ENCODE results near the gene ANKRD28.

ANKRD28 gene

GRCh38 chr3:15651396-15651795 is 146.4 kb downstream of the ANKRD28 start:
- DNase-seq (ENCODE audit: insufficient read length): no peak
- no peak for TF ChIP-seq TAF1 (IDR thresholded peaks at IDR 0.05; ENCODE audit: borderline replicate concordance, low read depth, low read length)
- TF ChIP-seq POLR2A (IDR thresholded peaks at IDR 0.05; ENCODE audit: low read depth, low read length): no peak
- no peak for TF ChIP-seq POLR2AphosphoS5 (IDR thresholded peaks at IDR 0.05; ENCODE audit: low read depth, low read length)
- FAIRE-seq: no peak

GRCh38 chr3:15649858-15650257 is 147.9 kb downstream of the ANKRD28 start:
- no peak for TF ChIP-seq POLR2A (IDR thresholded peaks at IDR 0.05; ENCODE audit: low read depth, low read length)
- no peak for TF ChIP-seq POLR2AphosphoS5 (IDR thresholded peaks at IDR 0.05; ENCODE audit: low read depth, low read length)
- no peak for TF ChIP-seq TAF1 (IDR thresholded peaks at IDR 0.05; ENCODE audit: borderline replicate concordance, low read depth, low read length)
- FAIRE-seq (no peak), DNase-seq (ENCODE audit: insufficient read length) (no peak)

- FAIRE-seq (no peak), DNase-seq (ENCODE audit: insufficient read length) (no peak)
- TF ChIP-seq POLR2A (IDR thresholded peaks at IDR 0.05; ENCODE audit: low read depth, low read length) (no peak), TAF1 (IDR thresholded peaks at IDR 0.05; ENCODE audit: borderline replicate concordance, low read depth, low read length) (no peak), POLR2AphosphoS5 (IDR thresholded peaks at IDR 0.05; ENCODE audit: low read depth, low read length) (no peak)
Observed at GRCh38 chr3:15649341-15649740, 148.4 kb downstream of the ANKRD28 start.

- peak; percentile 38 for DNase-seq (ENCODE audit: insufficient read length)
- TF ChIP-seq POLR2A (IDR thresholded peaks at IDR 0.05; ENCODE audit: low read depth, low read length) (peak; percentile 20; the same call in 1 of the 2 replicates), POLR2AphosphoS5 (IDR thresholded peaks at IDR 0.05; ENCODE audit: low read depth, low read length) (no peak)
- FAIRE-seq: peak; percentile 88
Observed at GRCh38 chr3:15647611-15648167, 150.1 kb downstream of the ANKRD28 start.

- FAIRE-seq (no peak), DNase-seq (ENCODE audit: insufficient read length) (no peak)
- TF ChIP-seq TAF1 (IDR thresholded peaks at IDR 0.05; ENCODE audit: borderline replicate concordance, low read depth, low read length): no peak
- no peak for TF ChIP-seq POLR2AphosphoS5 (IDR thresholded peaks at IDR 0.05; ENCODE audit: low read depth, low read length)
- TF ChIP-seq POLR2A (IDR thresholded peaks at IDR 0.05; ENCODE audit: low read depth, low read length): no peak
Observed at GRCh38 chr3:15646851-15647511, 150.8 kb downstream of the ANKRD28 start.

GRCh38 chr3:15645740-15646501 is 151.9 kb downstream of the ANKRD28 start:
- no peak for FAIRE-seq
- DNase-seq (ENCODE audit: insufficient read length): no peak
- no peak for TF ChIP-seq TAF1 (IDR thresholded peaks at IDR 0.05; ENCODE audit: borderline replicate concordance, low read depth, low read length)

GRCh38 chr3:15645246-15645645 is 152.5 kb downstream of the ANKRD28 start:
- DNase-seq (ENCODE audit: insufficient read length): no peak
- no peak for FAIRE-seq

GRCh38 chr3:15638891-15639262 is 158.9 kb downstream of the ANKRD28 start:
- TF ChIP-seq POLR2AphosphoS5 (IDR thresholded peaks at IDR 0.05; ENCODE audit: low read depth, low read length) (no peak), POLR2A (IDR thresholded peaks at IDR 0.05; ENCODE audit: low read depth, low read length) (no peak), TAF1 (IDR thresholded peaks at IDR 0.05; ENCODE audit: borderline replicate concordance, low read depth, low read length) (no peak)
- DNase-seq (ENCODE audit: insufficient read length): no peak
- FAIRE-seq: peak; percentile 78

More at GRCh38 chr3:15645246-15645645, 152.5 kb downstream of the ANKRD28 start:
- TF ChIP-seq POLR2A (IDR thresholded peaks at IDR 0.05; ENCODE audit: low read depth, low read length) (no peak), TAF1 (IDR thresholded peaks at IDR 0.05; ENCODE audit: borderline replicate concordance, low read depth, low read length) (no peak), POLR2AphosphoS5 (IDR thresholded peaks at IDR 0.05; ENCODE audit: low read depth, low read length) (no peak)

GRCh38 chr3:15638193-15638890 is 159.4 kb downstream of the ANKRD28 start:
- DNase-seq (ENCODE audit: insufficient read length): no peak
- FAIRE-seq: peak; percentile 17
- TF ChIP-seq TAF1 (IDR thresholded peaks at IDR 0.05; ENCODE audit: borderline replicate concordance, low read depth, low read length) (no peak), POLR2AphosphoS5 (IDR thresholded peaks at IDR 0.05; ENCODE audit: low read depth, low read length) (no peak), POLR2A (IDR thresholded peaks at IDR 0.05; ENCODE audit: low read depth, low read length) (no peak)

- FAIRE-seq (peak; percentile 86), DNase-seq (ENCODE audit: insufficient read length) (no peak)
- TF ChIP-seq TAF1 (IDR thresholded peaks at IDR 0.05; ENCODE audit: borderline replicate concordance, low read depth, low read length) (no peak), POLR2A (IDR thresholded peaks at IDR 0.05; ENCODE audit: low read depth, low read length) (no peak), POLR2AphosphoS5 (IDR thresholded peaks at IDR 0.05; ENCODE audit: low read depth, low read length) (no peak)
Observed at GRCh38 chr3:15637131-15637951, 160.4 kb downstream of the ANKRD28 start.
